Activated CD8-positive, alpha-beta memory T cell treated with anti-CD3 and anti-CD28 coated beads, Interleukin-2, amount 50 U/mL, for 24 hours (primary cell): ENCODE data around the gene ACTN1.

Experiments used
- DNase-seq: peaks from one replicate; pipeline ENCODE4 v3.0.0-alpha.2; 2020; ENCODE audit errors: extremely low read depth

The ACTN1 gene

DNA sequence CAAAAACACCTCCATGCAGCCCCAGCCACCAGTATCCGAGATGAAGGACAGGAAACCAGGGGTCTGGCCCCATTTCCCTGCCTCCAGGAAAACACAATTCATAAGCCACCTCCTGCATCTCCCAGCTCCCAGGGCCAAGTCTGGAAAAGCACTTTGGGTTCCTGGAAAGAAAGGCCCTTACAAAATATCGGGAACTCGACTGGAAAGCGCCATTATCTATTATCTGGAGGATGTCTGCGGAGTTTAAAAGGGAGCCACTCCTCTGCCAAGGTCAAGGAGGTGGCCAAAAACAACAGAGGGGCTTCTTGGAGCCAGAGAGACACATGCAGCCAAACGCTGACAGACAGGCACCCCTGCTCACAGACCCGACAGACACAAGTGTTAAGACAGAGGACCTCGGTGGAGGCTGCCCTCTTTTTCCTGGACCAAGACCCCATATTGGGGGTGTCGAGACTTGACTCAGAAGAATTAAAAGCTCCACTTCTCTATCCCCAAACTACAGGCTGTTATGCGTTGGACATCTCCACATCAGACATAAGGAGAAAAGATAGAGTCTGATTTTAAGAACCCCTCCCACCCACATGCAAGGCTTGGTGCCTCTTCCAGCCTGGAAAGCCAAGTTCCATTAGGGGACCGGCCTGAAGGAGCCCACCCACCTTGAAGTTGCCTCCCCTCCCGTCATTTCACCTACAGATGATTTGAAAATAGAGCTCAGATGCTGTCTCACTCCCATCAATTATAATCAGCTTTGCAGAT is 9.6 kb downstream of the ACTN1 start:
- no peak for DNase-seq

GRCh38 chr14:68968721-68969120 is 10.4 kb downstream of the ACTN1 start:
- DNase-seq = no peak

GRCh38 chr14:68968051-68968450 is 11.1 kb downstream of the ACTN1 start:
- DNase-seq = no peak

DNA sequence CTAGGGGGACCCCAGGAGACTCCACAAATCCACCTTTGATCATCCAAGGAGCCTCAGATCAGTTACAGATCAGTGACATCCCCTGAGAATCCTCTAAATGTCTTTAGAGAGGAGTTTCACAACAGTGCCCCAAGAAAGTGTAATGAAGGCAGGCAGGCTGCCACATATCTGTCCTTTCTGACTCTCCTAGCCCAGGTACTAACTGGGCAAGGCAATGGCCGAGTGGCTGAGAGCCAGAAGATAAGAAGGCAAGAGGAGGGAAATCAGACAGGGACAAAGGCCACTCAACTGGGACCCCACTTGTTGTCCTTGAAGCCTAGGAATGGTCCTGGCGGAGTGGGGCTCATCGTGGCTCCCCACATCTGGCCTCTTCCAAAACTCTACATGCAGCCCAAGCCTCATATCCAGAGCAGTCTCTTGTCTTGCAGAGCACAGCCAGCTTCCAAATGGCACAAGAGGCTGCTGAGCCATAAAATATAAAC is 11.6 kb downstream of the ACTN1 start:
- DNase-seq = no peak

GRCh38 chr14:68966872-68967301 is 12.2 kb downstream of the ACTN1 start:
- DNase-seq = no peak

DNA sequence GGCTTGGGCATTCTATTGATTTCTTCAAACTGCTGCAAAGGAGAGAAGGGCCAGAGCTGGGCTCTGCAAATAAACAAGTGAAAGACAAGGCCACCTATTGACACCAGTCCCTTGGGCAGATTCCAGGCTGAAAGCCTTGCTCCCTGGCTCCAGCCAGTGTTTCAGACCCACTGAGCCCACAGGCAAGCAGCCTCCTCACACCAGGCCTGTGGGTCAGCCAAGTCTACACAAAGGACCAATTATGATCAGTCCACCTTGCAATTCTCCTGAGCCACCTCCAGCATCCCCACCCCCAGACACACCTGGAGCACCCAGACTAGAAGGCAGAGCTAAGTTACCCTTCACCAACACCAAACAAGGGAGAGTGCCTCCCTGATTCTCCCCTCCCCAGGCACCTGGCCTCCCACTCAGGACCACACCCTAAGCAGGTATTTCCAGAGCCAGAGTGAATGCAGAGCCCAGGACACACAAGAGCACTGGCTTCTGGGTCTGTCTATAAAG is 13.8 kb downstream of the ACTN1 start:
- DNase-seq = no peak

GRCh38 chr14:68964300-68965093 is 14.6 kb downstream of the ACTN1 start:
- DNase-seq = no peak

GRCh38 chr14:68962681-68963080 is 16.4 kb downstream of the ACTN1 start:
- no peak for DNase-seq

GRCh38 chr14:68961781-68962584 is 17.1 kb downstream of the ACTN1 start:
- no peak for DNase-seq

DNA sequence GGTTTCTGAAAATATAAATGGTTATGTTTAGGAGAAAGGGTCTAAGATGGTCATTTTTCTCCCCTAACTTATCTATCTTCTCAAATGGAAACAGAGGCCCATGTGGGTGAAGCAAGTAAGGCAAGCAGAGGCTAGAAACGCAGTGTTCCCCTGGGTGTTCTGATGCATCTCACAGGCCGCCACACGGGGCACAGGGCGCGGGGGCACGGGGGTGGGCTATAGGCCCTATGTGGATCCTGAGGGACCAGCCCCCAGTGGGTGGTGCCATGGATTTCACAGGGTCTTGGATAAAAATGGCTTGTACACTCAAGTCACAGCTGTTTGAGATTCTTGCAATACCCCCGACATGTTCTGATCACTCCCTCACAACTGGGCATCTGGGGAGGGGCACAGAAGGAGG is 17.7 kb downstream of the ACTN1 start:
- no peak for DNase-seq

GRCh38 chr14:68960123-68960522 is 19.0 kb downstream of the ACTN1 start:
- no peak for DNase-seq

GRCh38 chr14:68959035-68959434 is 20.1 kb downstream of the ACTN1 start:
- DNase-seq = no peak

- no peak for DNase-seq
Observed at GRCh38 chr14:68958553-68958952, 20.5 kb downstream of the ACTN1 start.

- no peak for DNase-seq
Observed at GRCh38 chr14:68957775-68958174, 21.3 kb downstream of the ACTN1 start.

GRCh38 chr14:68956724-68957123 is 22.4 kb downstream of the ACTN1 start:
- DNase-seq = no peak

DNA sequence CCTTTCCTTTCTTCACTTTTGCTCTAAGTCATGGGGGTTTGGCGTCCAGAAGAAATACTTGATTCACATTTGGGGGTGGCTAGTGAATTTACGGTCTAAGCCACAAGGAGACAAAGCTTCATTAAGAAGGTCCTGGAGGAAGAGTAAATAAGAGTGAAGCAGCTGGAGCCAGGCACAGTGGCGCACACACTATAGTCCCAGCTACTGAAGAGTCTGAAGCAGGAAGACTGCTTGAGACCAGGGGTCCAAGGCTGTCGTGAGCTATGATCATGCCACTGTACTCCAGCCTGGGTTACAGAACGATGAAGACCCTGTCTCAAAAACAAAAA is 23.3 kb downstream of the ACTN1 start:
- no peak for DNase-seq

DNA sequence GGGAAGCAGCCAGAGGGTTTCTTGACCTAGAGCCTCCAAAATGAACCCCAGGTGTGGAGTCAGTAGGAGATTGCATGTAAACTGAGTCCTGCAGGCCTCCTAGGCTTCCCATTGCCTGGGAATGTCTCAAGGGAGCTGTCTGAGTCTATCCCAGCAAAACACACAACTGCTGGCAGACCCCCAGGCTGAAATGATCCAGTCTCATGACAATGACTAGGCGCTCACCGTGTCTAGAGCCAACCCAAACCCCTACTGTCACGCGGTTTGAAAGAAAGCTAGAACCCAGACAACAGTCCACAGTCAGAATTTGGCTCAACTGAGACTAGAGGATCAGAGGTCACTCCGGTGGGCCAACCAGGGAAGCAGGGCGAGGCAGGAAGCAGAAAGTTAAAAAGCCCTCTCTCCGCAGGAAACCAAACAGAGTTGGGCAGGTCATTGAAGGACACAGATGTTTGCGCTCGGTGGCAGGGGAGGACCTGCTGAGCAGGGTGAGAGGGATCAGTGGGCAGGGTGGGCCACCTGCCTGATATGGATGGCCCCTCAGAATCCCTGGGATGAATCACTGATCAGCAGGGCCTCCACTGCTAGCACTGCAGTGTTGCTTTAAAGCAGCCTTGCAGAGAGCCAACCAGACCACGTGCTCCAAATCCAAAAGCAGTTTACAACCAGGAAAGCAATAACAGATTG is 23.8 kb downstream of the ACTN1 start:
- DNase-seq = no peak

DNA sequence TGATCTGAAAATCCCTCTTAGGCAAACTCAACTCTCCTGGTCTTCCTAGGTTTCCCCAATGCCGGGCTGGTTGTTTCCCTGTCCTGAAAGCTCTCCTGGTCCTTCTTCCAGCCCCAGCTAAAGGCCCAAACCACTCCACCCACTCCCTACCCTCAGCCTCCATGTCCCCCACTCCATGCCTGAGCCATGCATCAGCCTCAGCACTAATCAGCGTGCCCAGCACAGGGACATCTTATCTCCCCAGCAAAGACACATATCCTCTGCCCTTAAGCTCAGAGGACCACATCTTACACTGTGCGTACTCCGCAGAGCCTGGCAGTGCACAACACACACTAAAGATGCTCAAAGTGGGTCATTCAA is 25.9 kb downstream of the ACTN1 start:
- no peak for DNase-seq

DNA sequence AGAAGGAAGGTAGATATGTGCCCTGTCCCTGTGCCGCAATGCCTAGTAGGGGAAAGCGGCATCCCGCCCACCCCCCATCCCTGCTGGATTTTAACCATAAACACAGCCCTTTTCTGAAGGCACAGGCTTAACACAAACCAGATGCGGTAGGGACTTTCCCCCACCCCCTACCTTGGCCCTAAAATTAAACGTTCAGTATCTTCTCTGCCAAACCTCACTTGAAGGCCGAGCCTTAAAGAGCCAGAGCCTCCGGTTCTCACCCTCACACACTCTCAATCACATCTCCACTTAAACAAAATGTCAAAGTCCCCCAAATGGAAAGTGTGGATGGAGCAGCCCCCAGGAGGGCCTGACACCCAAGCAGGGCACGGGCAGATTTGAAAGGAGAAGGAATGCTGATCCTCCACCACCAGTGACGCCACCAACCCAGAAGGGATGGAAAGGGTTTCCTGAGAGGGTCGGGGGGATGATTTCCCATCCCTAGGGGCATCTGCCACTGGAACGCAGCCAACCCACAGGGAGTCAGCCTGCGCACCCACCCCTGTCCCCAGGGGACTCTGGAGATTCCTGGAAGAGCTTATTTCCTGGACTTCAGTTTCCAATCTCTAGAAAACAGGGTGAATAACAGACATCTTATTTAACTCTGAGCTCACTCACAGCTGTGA is 26.4 kb downstream of the ACTN1 start:
- no peak for DNase-seq

- DNase-seq = no peak
Observed at GRCh38 chr14:68951800-68952530, 27.1 kb downstream of the ACTN1 start.
